Erythroblast (primary cell): ENCODE results near the gene FAM13A.
"Not testable (repeated sequence)": the region's sequence is repeated elsewhere in the genome, so short reads cannot be mapped to it uniquely, and the experiment has no call there.

Source experiments
- DNase-seq, 2 experiments: peaks; one replicate each; lab custom pipeline; 2025; lab: John Stamatoyannopoulos, UW
- GATA1 ChIP-seq: IDR thresholded peaks from 2 replicates; pipeline ENCODE4 v1.6.1; 2011; ENCODE audit warnings: low read depth, mild to moderate bottlenecking, control low read depth, low read length, moderate library complexity
- POLR2A ChIP-seq: IDR thresholded peaks from 2 replicates; pipeline ENCODE4 v1.6.1; 2011; ENCODE audit warnings: mild to moderate bottlenecking, low read length

FAM13A gene

DNA sequence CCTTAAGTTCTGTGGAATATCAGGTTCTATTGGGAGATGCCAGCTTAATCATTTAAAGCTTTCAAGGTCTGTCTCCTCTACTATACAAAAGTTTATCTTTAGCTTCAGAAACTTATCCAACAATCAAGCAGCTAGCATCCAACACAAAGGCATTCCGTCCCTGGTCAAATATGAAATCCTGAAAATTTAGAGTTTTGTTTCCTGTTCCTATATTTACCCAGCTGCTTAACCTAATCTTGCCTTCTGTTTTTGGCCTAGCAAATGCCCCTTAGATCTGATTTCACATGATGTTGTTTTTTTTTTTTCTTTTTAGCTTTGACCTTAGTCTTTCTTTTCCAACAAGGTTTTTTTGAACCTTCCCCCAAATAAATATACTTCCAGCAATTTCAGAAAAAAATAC lies 33.8 kb downstream of the FAM13A start:
- no peak for TF ChIP-seq POLR2A
- TF ChIP-seq GATA1 = no peak
- no peak for DNase-seq

GRCh38 chr4:89022426-89023128 lies 34.4 kb downstream of the FAM13A start:
- TF ChIP-seq GATA1 = no peak
- no peak for TF ChIP-seq POLR2A
- DNase-seq = peak; percentile 16 to 25

- no peak for TF ChIP-seq POLR2A
- peak; percentile 14 to 24 for DNase-seq
Observed at GRCh38 chr4:89021684-89022083, 35.3 kb downstream of the FAM13A start.

- DNase-seq = peak; percentile 19 to 29
- TF ChIP-seq POLR2A (no peak), GATA1 (no peak)
Observed at GRCh38 chr4:89021062-89021461, 35.9 kb downstream of the FAM13A start.

DNA sequence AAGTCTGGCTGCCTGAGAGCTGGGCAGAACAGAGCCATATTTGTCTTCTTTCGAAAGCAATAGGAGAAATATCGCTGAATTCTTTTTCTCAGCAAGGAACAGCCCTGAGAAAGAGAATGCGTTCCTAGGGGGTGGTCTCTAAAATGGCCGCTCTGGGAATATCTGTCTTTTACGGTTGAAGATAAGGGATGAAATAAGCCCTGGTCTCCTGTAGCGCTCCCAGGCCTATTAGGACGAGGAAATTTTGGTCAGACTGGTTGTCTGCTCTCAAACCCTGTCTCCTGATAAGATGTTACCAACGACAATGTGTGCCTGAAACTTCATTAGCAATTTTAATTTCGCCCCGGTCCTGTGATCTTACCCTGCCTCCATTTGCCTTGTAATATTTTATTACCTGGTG lies 42.1 kb downstream of the FAM13A start:
- peak; percentile 6 to 9 for DNase-seq

- no peak for TF ChIP-seq GATA1
- TF ChIP-seq POLR2A = peak; percentile 96
Observed at GRCh38 chr4:89009761-89010369, 47.1 kb downstream of the FAM13A start.

GRCh38 chr4:89009115-89009514 lies 47.9 kb downstream of the FAM13A start:
- TF ChIP-seq GATA1 (no peak), POLR2A (no peak)
- peak; percentile 56 to 68 for DNase-seq

More at GRCh38 chr4:89009761-89010369, 47.1 kb downstream of the FAM13A start:
- DNase-seq = peak; percentile 77 to 94

DNA sequence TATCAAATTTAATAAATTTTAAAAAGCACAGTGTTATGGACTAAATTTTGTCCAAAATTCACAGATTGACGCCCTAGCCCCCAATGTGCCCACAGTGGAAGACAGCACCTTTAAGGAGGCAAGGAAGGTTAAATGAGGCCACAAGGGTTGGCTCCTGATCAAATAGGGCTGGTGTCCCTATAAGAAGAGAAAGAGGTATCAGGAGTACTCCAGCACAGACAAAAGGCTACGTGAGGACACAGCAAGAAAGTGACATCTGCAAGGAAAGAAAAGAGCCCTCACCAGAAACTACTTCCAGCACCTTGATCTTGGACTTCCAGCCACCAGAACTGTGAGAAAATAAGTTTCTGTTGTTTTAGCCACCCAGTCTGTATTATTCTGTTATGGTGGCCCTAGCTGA lies 48.8 kb downstream of the FAM13A start:
- peak; percentile 60 to 79 for DNase-seq
- TF ChIP-seq POLR2A = peak; percentile 48
- no peak for TF ChIP-seq GATA1

DNA sequence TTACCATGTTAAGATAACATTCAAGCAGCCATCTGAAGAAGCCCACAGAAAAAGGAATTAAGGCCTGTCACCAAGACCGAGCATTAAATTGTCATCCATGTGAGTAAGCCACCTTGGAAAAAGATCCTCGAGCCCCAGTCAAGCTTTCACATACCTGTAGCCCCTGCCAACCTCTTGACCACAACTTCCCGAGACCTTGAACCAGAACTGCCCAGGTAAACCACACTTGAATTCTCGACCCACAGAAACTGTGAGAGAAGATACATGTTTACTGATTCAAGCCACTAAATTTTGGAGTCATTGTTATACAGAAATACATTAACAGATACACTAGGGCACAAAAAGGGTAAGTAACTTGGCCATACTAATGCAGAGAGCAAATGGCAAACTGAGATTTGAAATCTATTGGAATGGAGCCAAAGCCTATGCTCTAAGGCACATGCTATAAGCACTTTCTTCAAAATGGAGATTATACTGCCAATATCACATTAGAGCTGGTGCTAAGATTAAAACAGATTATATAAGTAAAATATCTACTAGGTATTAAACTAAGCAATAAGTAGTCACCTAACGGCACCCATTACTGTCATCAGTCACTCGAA lies 49.5 kb downstream of the FAM13A start:
- TF ChIP-seq GATA1 = no peak

GRCh38 chr4:89006307-89006706 lies 50.7 kb downstream of the FAM13A start:
- no peak for DNase-seq
- TF ChIP-seq POLR2A = peak; percentile 12
- TF ChIP-seq GATA1 = no peak

More for the DNA sequence above, 49.5 kb downstream of the FAM13A start:
- peak; percentile 32 to 42 for DNase-seq

DNA sequence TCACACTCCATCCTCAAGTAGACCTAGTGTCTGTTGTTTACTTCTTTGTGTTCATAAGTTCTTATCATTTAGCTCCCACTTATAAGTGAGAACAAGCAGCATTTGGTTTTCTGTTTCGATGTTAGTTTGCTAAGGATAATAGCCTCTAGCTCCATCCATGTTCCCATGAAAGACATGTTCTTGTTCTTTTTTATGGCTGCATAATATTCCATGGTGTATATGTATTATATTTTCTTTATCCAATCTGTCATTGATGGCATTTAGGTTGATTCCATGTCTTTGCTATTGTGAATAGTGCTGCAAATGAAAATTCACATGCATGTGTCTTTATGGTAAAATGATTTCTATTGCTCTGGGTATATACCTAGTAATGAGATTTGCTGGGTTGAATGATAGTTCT lies 51.9 kb downstream of the FAM13A start:
- not testable (repeated sequence) for DNase-seq

- TF ChIP-seq POLR2A (no peak), GATA1 (no peak)
- DNase-seq = peak in 1 of 2 experiments; percentile 37
Observed at GRCh38 chr4:89001647-89002445, 55.1 kb downstream of the FAM13A start.

GRCh38 chr4:89000844-89001360 lies 56.1 kb downstream of the FAM13A start:
- peak; percentile 86 to 88 for DNase-seq
- TF ChIP-seq POLR2A = peak; percentile 28
- no peak for TF ChIP-seq GATA1

DNA sequence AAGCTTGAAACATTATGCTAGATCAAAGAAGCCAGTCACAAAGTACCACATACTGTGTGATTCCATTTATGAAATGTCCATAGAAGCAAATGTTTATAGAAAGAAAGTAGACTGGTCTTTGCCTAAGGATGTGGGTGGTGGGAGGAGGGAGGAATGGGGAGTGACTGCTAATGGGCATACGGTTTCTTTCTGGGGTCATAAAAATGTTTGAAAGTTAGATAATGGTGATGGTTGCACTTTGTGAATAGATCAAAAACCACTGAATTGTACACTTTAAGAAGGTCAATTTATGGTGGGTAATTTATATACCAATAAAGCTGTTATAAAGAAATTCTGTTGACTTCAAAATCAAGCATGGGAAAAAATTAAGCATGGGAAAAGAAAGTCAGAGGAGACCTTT lies 56.6 kb downstream of the FAM13A start:
- peak in 1 of 2 experiments; percentile 30 for DNase-seq
- TF ChIP-seq POLR2A = no peak
- TF ChIP-seq GATA1 = no peak
